Sigmoid colon (tissue), 7 donors: ENCODE data around the gene GMFB. TPM values are rescaled to one million over a fixed set of nuclear protein-coding genes. Genes with fewer than 3 reads are reported as not detected.

Experiments
- DNase-seq: peaks from one replicate; pipeline ENCODE4 v3.0.0-alpha.2; 2019
- H3K27ac ChIP-seq, 4 donors: fragments of 200-600 bp; sonication (generic); one replicate each; pipeline ENCODE4 v1.5.1; 2016 to 2019; ENCODE audit warnings: mild to moderate bottlenecking in 1 of 4
- H3K27me3 ChIP-seq, 3 donors: fragments of 200-600 bp; sonication (generic); one replicate each; pipeline ENCODE4 v1.5.1; 2019; ENCODE audit warnings: mild to moderate bottlenecking in 1 of 3
- H3K36me3 ChIP-seq, 4 donors: fragments of 200-600 bp; sonication (generic); one replicate each; pipeline ENCODE4 v1.5.1; 2016 to 2019
- H3K4me1 ChIP-seq, 4 donors: fragments of 200-600 bp; sonication (generic); one replicate each; pipeline ENCODE4 v1.5.1; 2017 to 2019
- H3K4me3 ChIP-seq, 4 donors: fragments of 200-600 bp; sonication (generic); one replicate each; pipeline ENCODE4 v1.5.1; 2017 to 2019; ENCODE audit warnings: mild to moderate bottlenecking in 2 of 4, moderate library complexity in 1 of 4
- H3K9me3 ChIP-seq, 4 donors: fragments of 200-600 bp in 3 of 4; sonication (generic) in 3 of 4; one replicate each; pipeline versions ENCODE4 v1.5.1 to v1.6.1; 2013 to 2019
- EP300 ChIP-seq, 4 donors: sonication (generic); formaldehyde crosslinking; IDR thresholded peaks; one replicate each; pipeline ENCODE4 v1.6.1; 2017; ENCODE audit warnings: antibody characterized with exemption in 4 of 4
- POLR2A ChIP-seq, 2 donors: fragments of 450-650 bp; IDR thresholded peaks; one replicate each; pipeline ENCODE4 v1.6.1; 2016; ENCODE audit warnings: antibody characterized with exemption in 2 of 2, mild to moderate bottlenecking in 2 of 2, moderate library complexity in 2 of 2
- POLR2AphosphoS5 ChIP-seq, 4 donors: sonication (generic); formaldehyde crosslinking; IDR thresholded peaks; one replicate each; pipeline ENCODE4 v1.6.1; 2017; ENCODE audit warnings: antibody characterized with exemption in 4 of 4
- WGBS, 2 donors: extraction: QIAGEN DNeasy Blood & Tissue Kit; methylation state at CpG; one replicate each; pipeline ENCODE4 v1.1.7; 2013; 5-methylcytosine and 5-hydroxymethylcytosine counted together
- intact Hi-C: fragments of 100-400 bp; cut with DNase I; formaldehyde crosslinking; loops from one replicate; pipeline ENCODE4 v1.15.1; 2023
- polyA plus RNA-seq, 3 donors: library from polyadenylated mRNA; stranded (reverse); fragments of 200-250 nt; gene quantifications; one replicate each; pipeline ENCODE4 v1.2.3, GENCODE V29; 2013
- total RNA-seq, 4 donors: library from RNA; depleted of rRNA; stranded (reverse); fragments of >200 nt; gene quantifications; one replicate each; pipeline ENCODE4 v1.1.0, GENCODE V29; 2016
- TF ChIP-seq, protein P1 (sequence below), 4 experiments: fragments of 450-650 bp in 3 of 4; fragments of 200-600 bp in 1 of 4; IDR thresholded peaks; one replicate each; pipeline ENCODE4 v1.5.1; 2016 to 2019; ENCODE audit warnings: antibody characterized with exemption in 4 of 4, mild to moderate bottlenecking in 3 of 4, moderate library complexity in 2 of 4
- donor health status: healthy with polysubstance abuse.
- donor health status: Bipolar disorder and iron deficiency.
- donor health status: healthy.

GMFB gene
- total and polyA plus RNA-seq, 7 donors: 24.6 to 72.8 (median 48.2) TPM

DNA sequence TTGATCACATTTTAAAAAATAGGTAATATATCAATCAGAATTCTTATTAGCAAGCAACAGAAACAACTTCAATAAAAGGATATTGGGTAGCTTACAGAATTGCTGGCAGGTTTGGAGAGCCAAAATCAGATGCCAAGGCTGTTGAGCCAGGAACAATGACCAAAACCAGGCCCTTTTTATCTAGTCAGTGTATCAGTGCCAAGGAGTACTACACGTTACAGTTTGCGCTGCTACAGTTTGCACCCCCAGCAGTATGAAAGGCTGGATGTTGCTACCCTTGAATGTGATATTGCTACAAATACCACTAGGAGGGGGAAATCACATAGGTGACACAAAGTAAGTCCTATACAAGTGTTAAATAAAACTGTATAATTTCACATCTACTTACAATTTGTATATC, 40.2 kb upstream of the GMFB start:
- WGBS, 2 donors: 73 to 87% methylated on average over 2 of the region's 2 CpGs
- no peak for DNase-seq
- no peak overlapping the region for H3K4me3 ChIP-seq
- peaks cover under 1 to 19% (median 6%) of the 10 kb centered on the region in 4 donors for H3K36me3 ChIP-seq
- intact Hi-C loops: no loop called here
- peak overlapping the region in 1 of 4 donors; percentile 9 for H3K27ac ChIP-seq
- peak in 1 of 4 donors; percentile 12 for TF ChIP-seq POLR2AphosphoS5 (IDR thresholded peaks at IDR 0.05)
- TF ChIP-seq, protein P1, sequence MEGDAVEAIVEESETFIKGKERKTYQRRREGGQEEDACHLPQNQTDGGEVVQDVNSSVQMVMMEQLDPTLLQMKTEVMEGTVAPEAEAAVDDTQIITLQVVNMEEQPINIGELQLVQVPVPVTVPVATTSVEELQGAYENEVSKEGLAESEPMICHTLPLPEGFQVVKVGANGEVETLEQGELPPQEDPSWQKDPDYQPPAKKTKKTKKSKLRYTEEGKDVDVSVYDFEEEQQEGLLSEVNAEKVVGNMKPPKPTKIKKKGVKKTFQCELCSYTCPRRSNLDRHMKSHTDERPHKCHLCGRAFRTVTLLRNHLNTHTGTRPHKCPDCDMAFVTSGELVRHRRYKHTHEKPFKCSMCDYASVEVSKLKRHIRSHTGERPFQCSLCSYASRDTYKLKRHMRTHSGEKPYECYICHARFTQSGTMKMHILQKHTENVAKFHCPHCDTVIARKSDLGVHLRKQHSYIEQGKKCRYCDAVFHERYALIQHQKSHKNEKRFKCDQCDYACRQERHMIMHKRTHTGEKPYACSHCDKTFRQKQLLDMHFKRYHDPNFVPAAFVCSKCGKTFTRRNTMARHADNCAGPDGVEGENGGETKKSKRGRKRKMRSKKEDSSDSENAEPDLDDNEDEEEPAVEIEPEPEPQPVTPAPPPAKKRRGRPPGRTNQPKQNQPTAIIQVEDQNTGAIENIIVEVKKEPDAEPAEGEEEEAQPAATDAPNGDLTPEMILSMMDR (IDR thresholded peaks at IDR 0.05): no peak
- H3K9me3 ChIP-seq: no peaks in the 10 kb centered on the region
- no peaks in the 10 kb centered on the region for H3K27me3 ChIP-seq
- peaks cover 0 to 21% (median 15%) of the 10 kb centered on the region in 4 donors for H3K4me1 ChIP-seq

DNA sequence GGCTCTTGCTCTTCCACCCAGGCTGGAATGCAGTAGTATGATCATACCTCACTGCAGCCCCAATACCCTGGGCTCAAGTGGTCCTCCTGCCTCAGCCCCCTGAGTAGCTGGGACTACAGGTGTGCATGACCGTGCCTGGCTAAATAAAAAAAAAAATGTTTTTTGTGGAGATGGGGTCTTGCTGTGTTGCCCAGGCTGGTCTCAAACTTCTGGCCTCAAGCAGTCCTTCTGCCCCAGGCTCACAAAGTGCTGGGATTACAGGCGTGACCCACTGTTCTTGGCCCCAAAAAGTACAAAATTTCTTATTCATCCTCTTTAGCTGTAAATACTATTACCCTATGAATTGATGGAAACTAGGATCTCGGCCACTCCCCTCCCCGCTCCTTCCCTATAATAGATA, 35.6 kb upstream of the GMFB start:
- no peak for DNase-seq
- WGBS, 2 donors: 96% methylated on average over 4 of the region's 4 CpGs
- intact Hi-C loops: no loop called here

DNA sequence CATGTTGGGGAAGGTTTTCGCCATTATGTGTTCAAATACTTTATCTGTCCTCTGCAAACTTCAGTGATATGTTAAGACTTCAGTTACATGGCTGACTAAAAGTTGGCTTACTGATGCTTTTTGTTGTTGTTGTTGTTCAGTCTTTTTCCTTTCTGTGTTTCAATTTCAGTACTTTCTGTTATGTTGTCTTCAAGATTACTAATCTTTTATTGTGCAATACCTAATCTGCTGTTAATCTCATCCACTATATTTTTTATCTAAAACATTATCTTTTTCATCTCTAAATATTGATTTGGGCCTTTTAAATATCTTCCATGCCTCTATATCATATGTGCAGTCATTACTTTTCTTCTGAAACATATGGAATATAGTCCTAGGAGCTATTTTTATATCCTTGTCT, 27.9 kb upstream of the GMFB start:
- TF ChIP-seq, protein P1 (IDR thresholded peaks at IDR 0.05): no peak
- TF ChIP-seq POLR2AphosphoS5 (IDR thresholded peaks at IDR 0.05) (no peak), POLR2A (IDR thresholded peaks at IDR 0.05) (no peak), EP300 (IDR thresholded peaks at IDR 0.05) (no peak)
- WGBS, 2 donors: 100% methylated on average over 1 of the region's 1 CpG

More for the DNA sequence above, 35.6 kb upstream of the GMFB start:
- Histone ChIP-seq H3K9me3 (no peaks in the 10 kb centered on the region), H3K4me3 (no peak overlapping the region), H3K36me3 (peaks cover 9 to 36% (median 17%) of the 10 kb centered on the region in 4 donors), H3K27me3 (no peaks in the 10 kb centered on the region), H3K4me1 (peaks cover 0 to 12% (median 7%) of the 10 kb centered on the region in 4 donors), H3K27ac (no peak overlapping the region)
- TF ChIP-seq EP300 (IDR thresholded peaks at IDR 0.05): no peak
- TF ChIP-seq, protein P1 (IDR thresholded peaks at IDR 0.05): no peak
- TF ChIP-seq POLR2A (IDR thresholded peaks at IDR 0.05): no peak
- TF ChIP-seq POLR2AphosphoS5 (IDR thresholded peaks at IDR 0.05): no peak

DNA sequence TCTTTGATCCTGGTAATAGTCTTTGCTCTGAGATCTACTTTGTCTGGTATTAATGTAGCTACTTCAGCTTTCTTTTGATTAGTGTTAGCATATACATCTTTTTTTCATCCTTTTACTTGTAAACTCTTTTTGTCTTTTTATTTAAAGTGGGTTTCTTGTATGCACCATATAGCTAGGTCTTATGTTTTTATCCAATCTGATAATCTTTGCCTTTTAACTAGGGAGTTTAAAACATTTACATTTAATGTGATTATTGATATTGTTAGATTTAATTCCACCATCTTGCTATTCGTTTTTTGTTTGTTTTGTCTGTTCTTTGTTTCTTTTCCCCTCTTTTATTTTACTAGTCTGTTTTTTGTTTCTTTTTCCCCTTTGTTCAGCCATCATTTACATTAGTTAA, 26.9 kb upstream of the GMFB start:
- DNase-seq: no peak
- TF ChIP-seq EP300 (IDR thresholded peaks at IDR 0.05) (no peak), POLR2AphosphoS5 (IDR thresholded peaks at IDR 0.05) (no peak), POLR2A (IDR thresholded peaks at IDR 0.05) (no peak)
- TF ChIP-seq, protein P1 (IDR thresholded peaks at IDR 0.05): no peak
- no peaks in the 10 kb centered on the region for H3K27me3 ChIP-seq
- H3K9me3 ChIP-seq: no peaks in the 10 kb centered on the region
- no peak overlapping the region for H3K27ac ChIP-seq
- intact Hi-C loops: no loop called here
- 88 to 96% methylated on average over 1 of the region's 1 CpG for WGBS, 2 donors
- no peak overlapping the region for H3K4me3 ChIP-seq
- peaks cover 0 to 21% (median 13%) of the 10 kb centered on the region in 4 donors for H3K4me1 ChIP-seq
- H3K36me3 ChIP-seq: no peaks in the 10 kb centered on the region

More for the DNA sequence above, 27.9 kb upstream of the GMFB start:
- intact Hi-C loops: no loop called here
- Histone ChIP-seq H3K36me3 (no peaks in the 10 kb centered on the region), H3K9me3 (no peaks in the 10 kb centered on the region), H3K27me3 (no peaks in the 10 kb centered on the region), H3K4me1 (peaks cover 0 to 11% (median 4%) of the 10 kb centered on the region in 4 donors), H3K4me3 (no peak overlapping the region), H3K27ac (no peak overlapping the region)
- no peak for DNase-seq

DNA sequence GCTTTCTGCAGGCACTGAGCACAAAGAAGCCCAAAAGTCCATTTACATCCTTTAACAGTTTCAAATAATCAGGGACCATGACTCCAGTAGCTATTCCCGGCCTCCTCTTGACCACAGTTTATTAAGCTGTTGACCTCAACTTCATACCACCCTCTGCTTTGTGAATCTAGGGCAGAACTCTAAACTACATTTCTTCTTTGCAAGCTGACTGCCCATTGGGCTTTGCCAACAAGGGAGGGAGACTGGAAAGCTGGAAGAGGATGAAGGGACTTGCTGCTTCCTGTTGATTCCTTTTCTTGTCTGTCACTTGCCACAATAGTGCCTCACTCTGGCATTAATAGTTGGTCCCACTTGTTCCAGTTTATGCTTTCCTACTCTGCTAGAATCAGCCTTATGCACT, 23.6 kb upstream of the GMFB start:
- Histone ChIP-seq H3K27me3 (no peaks in the 10 kb centered on the region), H3K9me3 (no peaks in the 10 kb centered on the region), H3K27ac (no peak overlapping the region), H3K4me3 (no peak overlapping the region), H3K4me1 (peaks cover 0 to 30% (median 19%) of the 10 kb centered on the region in 4 donors), H3K36me3 (no peaks in the 10 kb centered on the region)
- 74 to 89% methylated on average over 1 of the region's 1 CpG for WGBS, 2 donors
- no peak for DNase-seq
- TF ChIP-seq POLR2AphosphoS5 (IDR thresholded peaks at IDR 0.05) (no peak), EP300 (IDR thresholded peaks at IDR 0.05) (no peak), POLR2A (IDR thresholded peaks at IDR 0.05) (no peak)
- TF ChIP-seq, protein P1 (IDR thresholded peaks at IDR 0.05): no peak
- intact Hi-C loops: no loop called here
